GM18951 (cell line): Measurements from ENCODE around the gene CRYGN.

Experiments
- POLR2A ChIP-seq: IDR thresholded peaks from 4 replicates; pipeline ENCODE4 v1.6.1; 2011; ENCODE audit warnings: mild to moderate bottlenecking; ENCODE audit not compliant: insufficient read length, insufficient read depth; ENCODE audit errors: extremely low read depth
- in situ Hi-C: fragments of 300-500 bp; cut with MboI; formaldehyde crosslinking; loops from one replicate; pipeline ENCODE4 v1.12.0; 2022; ENCODE audit warnings: low sequenced_read_pairs, mixed read lengths, inconsistent platforms; ENCODE audit not compliant: unreplicated experiment

The CRYGN gene

GRCh38 chr7:151396328-151396970 lies 43.5 kb downstream of the CRYGN start:
- no peak for TF ChIP-seq POLR2A
- in situ Hi-C loops, result no loop called here

DNA sequence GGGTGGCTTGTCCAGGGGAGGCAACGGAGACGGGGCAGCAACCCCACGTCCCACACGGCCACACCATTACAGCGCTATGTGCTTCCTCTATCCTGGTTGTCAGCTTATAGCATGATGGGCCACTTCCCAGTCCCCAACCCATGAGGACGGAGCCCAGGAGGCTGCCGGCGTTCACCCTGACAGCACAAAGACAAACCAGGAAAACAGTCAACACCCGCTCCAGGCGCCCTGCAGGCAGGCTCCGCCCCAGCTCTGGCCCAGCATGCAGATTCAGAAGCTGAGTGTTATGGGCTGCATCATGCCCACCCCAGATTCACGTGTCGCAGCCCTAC lies 44.9 kb downstream of the CRYGN start:
- in situ Hi-C loops, result no loop called here
- TF ChIP-seq POLR2A, result no peak

GRCh38 chr7:151394076-151395035 lies 45.6 kb downstream of the CRYGN start:
- in situ Hi-C loops, result no loop called here
- TF ChIP-seq POLR2A, result no peak

- TF ChIP-seq POLR2A, result no peak
- in situ Hi-C loops, result no loop called here
Observed at GRCh38 chr7:151393031-151393977, 46.6 kb downstream of the CRYGN start.

DNA sequence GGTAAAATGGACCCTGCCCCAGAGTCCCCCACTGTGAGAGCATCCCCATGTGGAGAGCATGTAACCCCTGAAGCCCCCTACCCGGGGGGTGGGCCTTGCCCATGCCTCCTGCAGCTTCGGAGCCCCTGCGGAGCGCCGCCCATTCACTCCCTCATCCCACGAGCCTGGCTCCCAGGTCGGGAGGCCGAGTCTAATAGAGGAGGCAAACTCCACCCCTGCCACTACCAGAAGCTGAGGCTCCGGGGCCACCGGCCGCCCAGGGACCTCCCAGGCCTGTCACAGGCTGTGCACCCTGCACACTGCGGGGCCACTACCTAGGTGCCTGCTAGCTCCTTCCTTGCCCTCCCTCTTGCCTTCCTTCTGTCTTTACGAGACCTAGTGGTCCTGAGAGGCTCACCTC lies 47.5 kb downstream of the CRYGN start:
- no peak for TF ChIP-seq POLR2A
- in situ Hi-C loops, result no loop called here

DNA sequence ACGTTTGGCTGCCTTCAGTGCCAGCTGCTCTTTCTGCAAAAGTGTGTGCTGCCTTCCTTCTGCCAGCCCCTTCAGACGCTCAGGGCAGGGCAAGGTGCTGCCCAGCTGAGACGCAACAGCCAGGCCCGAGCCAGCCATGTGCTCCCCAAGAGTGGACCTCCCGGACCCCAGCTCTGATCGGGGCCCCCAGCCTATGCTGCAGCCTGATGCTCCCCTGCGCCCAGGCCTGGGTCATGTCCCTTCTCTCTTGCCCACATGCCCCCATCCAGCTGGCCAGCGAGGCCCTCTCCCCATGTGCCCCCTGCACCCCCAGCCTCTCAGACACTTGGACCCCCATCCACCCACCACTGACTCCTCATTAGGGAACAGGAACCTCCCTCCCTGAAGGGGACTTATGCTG lies 47.9 kb downstream of the CRYGN start:
- no peak for TF ChIP-seq POLR2A
- in situ Hi-C loops, result no loop called here

- in situ Hi-C loops, result no loop called here
- no peak for TF ChIP-seq POLR2A
Observed at GRCh38 chr7:151391358-151391730, 48.6 kb downstream of the CRYGN start.

DNA sequence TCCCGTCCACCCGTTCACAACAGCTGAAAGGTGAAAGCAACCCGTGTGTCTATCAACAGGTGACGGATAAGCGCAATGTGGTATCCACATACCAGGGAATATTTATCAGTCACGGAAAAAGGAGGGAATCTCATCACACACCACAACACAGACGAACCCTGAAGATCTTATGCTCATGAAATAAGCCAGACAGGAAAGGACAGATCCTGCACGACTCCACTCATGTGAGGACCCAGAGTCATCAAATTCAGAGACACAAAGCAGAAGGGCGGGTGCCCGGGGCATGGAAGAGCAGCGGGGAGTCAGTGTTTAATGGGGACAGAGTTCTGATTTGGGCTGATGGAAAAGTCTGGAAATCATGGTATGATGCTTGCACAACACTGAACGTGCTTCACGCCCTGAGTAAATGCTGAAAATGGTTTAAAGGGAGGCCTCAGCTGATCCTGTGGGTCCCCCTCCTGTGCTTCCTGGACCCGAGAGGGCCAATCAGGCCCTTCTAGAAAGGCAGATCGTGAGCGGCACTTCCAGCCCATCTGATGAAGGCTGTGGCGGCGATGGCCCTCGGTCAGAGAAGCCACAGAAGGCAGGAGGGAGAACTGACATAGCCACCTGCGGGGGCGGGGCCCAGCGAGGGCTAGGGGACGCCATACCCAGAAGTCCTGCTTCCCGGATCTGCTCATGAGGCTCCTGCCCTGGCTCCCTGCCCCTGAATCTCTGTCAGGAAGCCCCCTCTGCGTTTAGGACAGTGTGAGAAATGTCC lies 49.2 kb downstream of the CRYGN start:
- in situ Hi-C loops, result no loop called here

DNA sequence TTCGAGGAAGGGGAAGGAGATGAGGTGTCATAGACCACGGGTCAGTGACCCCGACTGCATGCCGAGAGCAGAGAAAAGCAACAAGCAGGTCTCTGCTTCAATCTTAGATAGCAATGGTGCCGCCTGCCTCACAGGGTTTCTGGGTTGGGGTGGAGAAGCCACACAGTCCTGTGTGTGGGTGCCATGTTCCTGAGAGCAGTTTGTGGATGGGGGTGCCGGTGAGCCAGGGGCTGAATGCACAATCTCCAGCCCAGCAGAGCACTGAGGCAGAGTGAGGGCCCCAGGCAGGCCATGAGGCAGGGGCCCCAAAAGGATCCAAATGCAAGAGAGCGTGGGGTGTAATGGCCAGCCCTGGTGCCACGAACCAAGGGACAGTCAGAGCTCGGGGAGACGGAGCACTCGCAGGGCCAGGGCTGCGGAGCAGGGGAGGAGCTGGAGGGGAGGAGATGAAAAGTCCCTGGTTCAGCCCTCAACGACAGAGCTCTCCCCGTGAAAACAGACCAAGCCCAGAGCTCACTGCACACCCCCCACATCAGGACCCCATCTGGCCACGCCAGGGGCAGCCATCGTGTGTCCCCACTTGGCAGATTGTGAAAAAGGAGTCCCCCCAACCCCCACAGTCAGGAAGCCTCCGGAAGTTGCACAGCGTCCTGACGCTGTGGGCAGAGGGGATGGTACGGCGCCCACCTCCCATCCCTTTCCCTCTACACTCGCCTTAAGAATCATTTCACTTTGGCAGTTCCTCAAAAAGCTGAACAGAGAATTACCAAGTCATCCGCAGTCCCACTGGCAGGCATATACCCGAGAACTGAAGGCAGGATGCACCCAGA lies 50.0 kb downstream of the CRYGN start:
- in situ Hi-C loops, result no loop called here
- TF ChIP-seq POLR2A, result no peak

More for the DNA sequence above, 49.2 kb downstream of the CRYGN start:
- TF ChIP-seq POLR2A, result no peak

- TF ChIP-seq POLR2A, result no peak
- in situ Hi-C loops, result no loop called here
Observed at GRCh38 chr7:151389096-151389767, 50.7 kb downstream of the CRYGN start.

- in situ Hi-C loops, result no loop called here
- no peak for TF ChIP-seq POLR2A
Observed at GRCh38 chr7:151388430-151388829, 51.5 kb downstream of the CRYGN start.
